ENCODE measurements around the gene PAM. TPM values are rescaled to one million over a fixed set of nuclear protein-coding genes. Genes with fewer than 3 reads are reported as not detected.

Gene PAM
- total and polyA plus RNA-seq, 2 of the 13 experiments (the other 11 are each of a cell fraction or from before 2014, with no cell fraction given), result 20.2 to 79.1 TPM

DNA sequence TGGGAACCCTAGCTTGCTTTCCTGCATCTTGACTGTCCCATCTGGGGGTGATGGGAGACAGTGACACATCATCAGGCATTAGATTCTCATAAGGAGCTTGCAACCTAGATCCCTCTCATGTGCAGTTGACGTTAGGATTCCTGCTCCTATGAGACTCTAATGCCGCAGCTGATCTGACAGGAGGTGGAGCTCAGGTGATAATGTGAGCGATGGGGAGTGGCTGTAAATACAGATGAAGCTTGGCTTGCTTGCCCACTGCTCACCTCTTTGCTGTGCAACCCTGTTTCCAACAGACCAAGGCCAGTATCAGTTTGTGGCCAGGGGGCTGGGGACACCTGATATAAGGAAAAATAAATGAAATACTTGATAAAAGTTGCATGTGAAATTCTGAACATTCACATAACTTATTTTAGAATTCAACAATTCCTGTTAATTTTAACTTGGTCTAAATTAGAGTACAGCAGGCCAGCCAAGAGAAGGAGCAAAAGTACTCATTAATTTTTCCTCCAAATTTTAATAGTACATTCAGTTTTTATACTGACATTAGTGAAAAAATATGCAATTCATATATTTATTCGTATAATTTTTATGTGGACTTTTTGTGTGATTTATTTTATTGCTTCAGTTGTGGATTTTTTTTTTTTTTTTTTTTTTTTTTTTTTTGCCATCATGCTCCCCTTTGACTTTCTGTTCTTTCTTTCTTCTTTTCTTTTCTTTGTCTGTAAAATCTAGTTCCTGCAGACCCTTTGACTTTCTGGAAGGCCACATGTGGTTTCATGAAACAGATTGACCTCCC lies 11.4 kb downstream of the PAM start:
- DNase-seq (ENCODE audit: low spot score) (no peak), FAIRE-seq (no peak), ATAC-seq (no peak)
- Histone ChIP-seq H3K79me2 (ENCODE audit: insufficient read depth, low read length) (no peaks in the 10 kb centered on the region), H3K4me3 (replicated peaks in 1 of 3; ENCODE audit: insufficient read depth in 1 of 3, low read depth in 2 of 3, low read length in 3 of 3) (no peak overlapping the region), H3K36me3 (replicated peaks in 1 of 2; ENCODE audit: control insufficient read depth in 1 of 2, insufficient read depth in 2 of 2, low read length in 2 of 2) (no peaks in the 10 kb centered on the region), H3K27me3 (ENCODE audit: control insufficient read depth in 1 of 2, insufficient read depth in 2 of 2, low read length in 2 of 2) (no peaks in the 10 kb centered on the region; a peak in 1 of 5 replicates), H4K20me1 (ENCODE audit: insufficient read depth, low read length) (peaks cover 3% of the 10 kb centered on the region; the same call in 1 of the 2 replicates), H3K9ac (ENCODE audit: insufficient read depth, low read depth, low read length) (no peak overlapping the region), H3K4me1 (ENCODE audit: insufficient read depth, low read length) (peaks cover 14% of the 10 kb centered on the region; the same call in 1 of the 2 replicates), H3K9me3 (ENCODE audit: low read length) (no peaks in the 10 kb centered on the region), H3K27ac (ENCODE audit: extremely low read length, insufficient read depth, low read length) (no peak overlapping the region), H2AFZ (ENCODE audit: low read length) (no peak overlapping the region), H3K4me2 (ENCODE audit: low read depth, low read length) (no peak overlapping the region)
- CTCF ChIA-PET (ENCODE audit: low intra/inter-chr PET ratio, low total read pairs), result no interaction called here
- in situ Hi-C loops (cut with HindIII; ENCODE audit: extremely low pct_ligation_motif_present, low pct_unique_long_range_greater_than_20kb), result no loop called here
- 75% methylated on average over 4 of the region's 4 CpGs for WGBS (ENCODE audit: low lambda C conversion rate)
- BruUV-seq (replicated peaks), result no TSS peak
- intact Hi-C loops (cut with micrococcal nuclease; ENCODE audit: unreplicated experiment), result no loop called here
- POLR2A ChIA-PET, result no interaction called here
- no peak for TF ChIP-seq RBM39 (IDR thresholded peaks at IDR 0.05; ENCODE audit: low read depth, low read length, poor library complexity, severe bottlenecking)
- TF ChIP-seq SMARCE1 (IDR thresholded peaks at IDR 0.05; ENCODE audit: borderline replicate concordance), result no peak
- no peak for TF ChIP-seq ZBTB20 (CRISPR knock-in tag; IDR thresholded peaks at IDR 0.05; ENCODE audit: borderline replicate concordance, low read depth)
- TF ChIP-seq ZBTB4 (CRISPR knock-in tag; IDR thresholded peaks at IDR 0.05; ENCODE audit: borderline replicate concordance), result no peak
- TF ChIP-seq ZNF674 (CRISPR knock-in tag; IDR thresholded peaks at IDR 0.05; ENCODE audit: low read depth), result no peak
- TF ChIP-seq MYNN (CRISPR knock-in tag; IDR thresholded peaks at IDR 0.05; ENCODE audit: low read depth), result no peak
- no peak for TF ChIP-seq PAWR (CRISPR knock-in tag; IDR thresholded peaks at IDR 0.05; ENCODE audit: borderline replicate concordance)
- no peak for TF ChIP-seq CBFB (CRISPR knock-in tag; IDR thresholded peaks at IDR 0.05)
- TF ChIP-seq KMT2A (CRISPR knock-in tag; IDR thresholded peaks at IDR 0.05), result no peak
- TF ChIP-seq DBP (CRISPR knock-in tag; IDR thresholded peaks at IDR 0.05; ENCODE audit: not compliant biosample characterization), result no peak
- TF ChIP-seq XBP1 (CRISPR knock-in tag; IDR thresholded peaks at IDR 0.05), result no peak
- no peak for TF ChIP-seq RNF2 (conservative IDR thresholded peaks at IDR 0.05; ENCODE audit: low read depth)
- TF ChIP-seq, protein P1, sequence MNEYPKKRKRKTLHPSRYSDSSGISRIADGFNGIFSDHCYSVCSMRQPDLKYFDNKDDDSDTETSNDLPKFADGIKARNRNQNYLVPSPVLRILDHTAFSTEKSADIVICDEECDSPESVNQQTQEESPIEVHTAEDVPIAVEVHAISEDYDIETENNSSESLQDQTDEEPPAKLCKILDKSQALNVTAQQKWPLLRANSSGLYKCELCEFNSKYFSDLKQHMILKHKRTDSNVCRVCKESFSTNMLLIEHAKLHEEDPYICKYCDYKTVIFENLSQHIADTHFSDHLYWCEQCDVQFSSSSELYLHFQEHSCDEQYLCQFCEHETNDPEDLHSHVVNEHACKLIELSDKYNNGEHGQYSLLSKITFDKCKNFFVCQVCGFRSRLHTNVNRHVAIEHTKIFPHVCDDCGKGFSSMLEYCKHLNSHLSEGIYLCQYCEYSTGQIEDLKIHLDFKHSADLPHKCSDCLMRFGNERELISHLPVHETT (CRISPR knock-in tag; conservative IDR thresholded peaks at IDR 0.05), result no peak
- TF ChIP-seq NFIC (IDR thresholded peaks at IDR 0.05; ENCODE audit: low read length), result no peak
- no peak for TF ChIP-seq ZNF629 (CRISPR knock-in tag; conservative IDR thresholded peaks at IDR 0.05)
- TF ChIP-seq ETV6 (CRISPR knock-in tag; conservative IDR thresholded peaks at IDR 0.05), result no peak
